Mesenteric fat pad (tissue), 1 donor: ENCODE data around the gene SCAMP1. TPM values are rescaled to one million over a fixed set of nuclear protein-coding genes. Genes with fewer than 3 reads are reported as not detected.

Experiments
- DNase-seq: peaks from one replicate; pipeline ENCODE4 v3.0.0-alpha.2; 2020; ENCODE audit warnings: low spot score
- total RNA-seq: library from RNA; stranded (reverse); fragmentation: NEBNext Ultra II Directional; extraction: Animal tissue kit (Norgen Biotek cat#: 25700); gene quantifications from one replicate; pipeline ENCODE4 v1.2.1, GENCODE V29; 2021
- donor health status: DM: yes; HTN: yes; CAD: no.

Gene SCAMP1
- total RNA-seq, 1 donor from 2014 or later, result 33.8 TPM

DNA sequence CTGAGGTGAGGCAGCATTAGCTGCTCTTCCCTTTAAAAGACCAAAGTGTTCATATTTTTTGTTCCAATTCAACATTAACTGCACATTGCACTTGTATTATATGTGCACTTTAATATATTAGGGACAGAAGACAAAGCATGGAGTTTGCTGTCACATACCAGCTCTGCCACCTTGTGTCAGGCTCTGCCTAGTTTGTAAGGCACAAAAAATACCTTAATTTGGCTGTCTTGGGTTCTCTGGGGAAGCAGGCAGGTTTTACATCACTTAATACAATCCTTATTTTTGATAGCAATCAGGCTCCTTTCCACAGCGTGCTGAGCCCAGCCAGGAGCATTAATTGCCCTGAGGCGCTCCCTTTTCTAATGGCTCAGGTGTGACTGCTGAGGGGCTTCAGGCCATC, 131.8 kb downstream of the SCAMP1 start:
- no peak for DNase-seq

DNA sequence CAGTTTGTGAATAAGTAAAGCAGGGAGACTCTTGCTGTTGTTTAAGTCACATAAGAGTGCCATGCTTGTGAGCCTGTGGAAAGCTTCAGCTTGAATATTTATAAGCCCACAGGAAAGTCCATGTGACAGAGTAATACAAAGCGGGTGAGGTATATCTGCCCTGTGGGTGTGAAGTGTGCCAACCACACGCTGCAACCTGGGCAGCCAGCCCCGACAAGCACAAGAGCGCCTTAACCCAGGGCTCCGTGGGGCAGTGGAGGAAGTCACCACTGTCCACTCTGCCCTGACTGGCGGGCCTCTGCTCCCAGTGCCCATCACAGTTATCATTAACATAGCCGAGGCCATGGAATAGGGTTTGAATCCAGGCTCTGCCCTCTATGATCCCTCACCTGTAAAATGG, 132.2 kb downstream of the SCAMP1 start:
- no peak for DNase-seq

DNA sequence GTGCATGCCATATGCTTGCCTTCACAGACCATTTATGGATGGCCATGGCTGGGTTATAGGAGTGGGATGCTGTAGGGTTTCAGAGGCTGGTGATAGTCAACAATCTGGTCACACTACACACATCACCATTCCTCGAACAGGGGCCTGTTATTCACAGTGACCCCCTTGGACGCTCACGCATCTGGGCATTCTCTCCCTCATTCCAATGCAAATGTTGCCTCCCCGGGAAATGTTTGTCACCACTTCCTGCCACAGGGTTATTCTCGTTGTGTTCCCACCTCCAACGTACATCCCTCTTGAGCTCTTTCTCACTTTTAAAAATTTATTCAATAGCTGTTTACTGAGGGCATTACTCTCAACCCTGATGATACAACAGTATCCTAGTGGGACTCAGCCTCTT, 135.4 kb downstream of the SCAMP1 start:
- DNase-seq, result no peak

DNA sequence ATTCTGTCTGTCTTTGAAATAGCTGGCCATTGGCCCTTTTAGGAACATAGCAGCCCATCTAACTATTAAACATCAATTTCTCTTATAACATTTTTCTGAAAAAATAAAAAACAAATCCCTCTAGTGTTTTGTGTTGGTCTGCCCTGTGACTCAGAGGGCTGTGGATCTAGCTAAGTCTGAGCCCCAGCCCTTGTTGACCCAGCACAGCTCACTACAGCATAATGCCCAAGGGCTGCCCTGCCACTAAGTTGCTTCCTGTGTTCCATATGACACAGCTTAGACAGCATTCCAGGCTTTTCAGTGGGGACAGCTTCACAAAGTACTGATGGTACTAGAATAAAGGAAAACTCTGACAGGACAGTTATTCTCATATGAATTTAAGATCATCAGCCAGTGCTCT, 136.0 kb downstream of the SCAMP1 start:
- no peak for DNase-seq

DNA sequence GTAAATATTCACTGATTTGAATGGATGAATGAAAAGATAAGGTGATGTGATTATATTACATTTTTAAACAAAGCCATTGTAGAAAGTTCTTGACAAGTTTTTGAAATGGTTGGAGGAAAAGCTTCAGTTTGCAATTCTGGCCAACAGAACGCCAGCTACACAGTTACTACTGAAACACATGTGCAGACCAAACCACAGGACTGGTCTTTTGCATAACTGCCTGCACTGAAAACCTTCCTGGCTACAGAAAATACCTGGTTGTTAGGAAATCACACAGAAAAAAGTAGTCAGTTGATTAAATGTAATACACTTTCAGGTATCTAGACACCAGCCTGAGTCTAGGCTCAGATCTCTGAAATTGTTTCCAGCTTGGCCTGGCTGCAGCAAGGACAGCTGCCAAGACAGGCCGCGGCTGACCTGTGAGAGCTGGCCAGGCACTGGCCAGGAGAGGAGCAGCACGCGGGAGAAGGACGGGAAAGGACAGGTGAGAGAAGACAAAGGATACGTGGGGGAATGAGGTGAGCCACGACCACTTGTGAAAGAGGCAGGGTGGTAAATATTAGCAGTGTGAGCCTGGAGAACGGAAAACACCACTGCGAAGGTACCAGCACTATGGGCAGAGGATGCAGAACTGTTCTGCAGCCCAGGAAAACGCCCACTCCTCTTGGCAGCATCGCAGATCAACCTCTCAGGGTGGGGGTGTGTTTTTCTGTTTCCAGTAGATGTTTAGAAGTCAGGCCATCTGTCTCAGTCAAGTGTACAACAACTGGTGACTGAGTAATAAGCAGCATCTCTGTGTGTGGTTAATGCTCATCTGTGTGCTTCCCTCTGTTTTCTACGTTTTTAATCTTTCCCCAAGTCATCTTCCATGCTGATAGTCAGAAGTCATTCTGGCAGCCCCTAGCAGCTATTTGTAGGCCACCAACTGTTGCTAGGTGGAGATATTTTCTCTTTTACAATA, 137.4 kb downstream of the SCAMP1 start:
- DNase-seq, result no peak

DNA sequence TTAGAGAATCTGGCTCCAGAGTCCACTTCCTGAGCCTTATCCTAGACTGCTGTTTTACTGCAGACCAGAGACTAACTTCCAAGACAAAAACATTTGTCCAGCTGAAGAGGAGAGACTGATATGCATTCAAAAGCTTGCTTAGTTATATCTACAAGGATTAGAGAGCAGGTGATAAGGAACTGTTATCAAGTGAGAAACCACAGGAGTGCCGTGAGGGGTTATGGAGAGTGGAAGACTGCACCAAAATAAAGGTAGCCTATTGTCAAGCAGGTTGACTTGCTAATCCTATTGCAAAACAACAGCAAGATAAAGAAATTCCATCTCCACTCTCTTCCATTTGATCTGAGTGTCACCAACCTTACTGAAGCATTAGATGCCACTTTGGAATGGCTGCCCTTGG, 139.1 kb downstream of the SCAMP1 start:
- no peak for DNase-seq

DNA sequence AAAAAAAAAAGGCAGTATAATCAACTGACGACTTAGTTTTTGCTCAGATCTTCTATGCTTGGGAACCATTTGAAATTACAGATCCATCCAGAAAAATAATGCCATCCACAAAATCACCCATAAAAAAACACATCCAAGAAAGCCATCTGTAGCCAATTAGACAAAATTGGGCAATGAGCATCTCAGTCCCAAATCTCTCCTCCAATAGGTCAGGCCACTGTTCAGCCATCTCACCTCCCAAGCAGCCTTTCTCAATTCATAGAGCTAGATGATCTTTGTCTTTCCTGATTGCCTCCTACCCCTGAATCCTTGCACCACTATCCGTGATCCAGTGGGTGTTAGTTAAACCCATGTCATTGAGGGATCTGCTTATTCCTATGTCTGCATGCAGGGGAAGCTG, 139.6 kb downstream of the SCAMP1 start:
- no peak for DNase-seq

DNA sequence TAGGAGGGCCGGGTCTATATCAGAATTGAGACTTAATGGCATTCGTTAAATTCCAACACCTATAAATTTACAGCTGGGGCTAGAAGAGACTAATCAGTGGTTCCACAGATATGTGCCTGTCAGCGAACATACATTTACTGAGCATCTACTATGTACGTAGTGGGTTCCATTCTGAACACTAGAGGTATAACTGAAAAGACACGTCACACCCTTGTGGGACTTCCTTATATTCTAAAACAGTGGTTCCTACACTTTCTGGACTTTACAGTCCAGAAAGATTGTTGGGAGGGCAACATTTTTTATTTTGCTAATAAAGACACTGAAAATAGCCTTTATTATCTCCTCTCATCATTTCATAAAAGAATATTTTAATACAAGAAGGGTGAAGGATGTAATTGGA, 140.5 kb downstream of the SCAMP1 start:
- no peak for DNase-seq

DNA sequence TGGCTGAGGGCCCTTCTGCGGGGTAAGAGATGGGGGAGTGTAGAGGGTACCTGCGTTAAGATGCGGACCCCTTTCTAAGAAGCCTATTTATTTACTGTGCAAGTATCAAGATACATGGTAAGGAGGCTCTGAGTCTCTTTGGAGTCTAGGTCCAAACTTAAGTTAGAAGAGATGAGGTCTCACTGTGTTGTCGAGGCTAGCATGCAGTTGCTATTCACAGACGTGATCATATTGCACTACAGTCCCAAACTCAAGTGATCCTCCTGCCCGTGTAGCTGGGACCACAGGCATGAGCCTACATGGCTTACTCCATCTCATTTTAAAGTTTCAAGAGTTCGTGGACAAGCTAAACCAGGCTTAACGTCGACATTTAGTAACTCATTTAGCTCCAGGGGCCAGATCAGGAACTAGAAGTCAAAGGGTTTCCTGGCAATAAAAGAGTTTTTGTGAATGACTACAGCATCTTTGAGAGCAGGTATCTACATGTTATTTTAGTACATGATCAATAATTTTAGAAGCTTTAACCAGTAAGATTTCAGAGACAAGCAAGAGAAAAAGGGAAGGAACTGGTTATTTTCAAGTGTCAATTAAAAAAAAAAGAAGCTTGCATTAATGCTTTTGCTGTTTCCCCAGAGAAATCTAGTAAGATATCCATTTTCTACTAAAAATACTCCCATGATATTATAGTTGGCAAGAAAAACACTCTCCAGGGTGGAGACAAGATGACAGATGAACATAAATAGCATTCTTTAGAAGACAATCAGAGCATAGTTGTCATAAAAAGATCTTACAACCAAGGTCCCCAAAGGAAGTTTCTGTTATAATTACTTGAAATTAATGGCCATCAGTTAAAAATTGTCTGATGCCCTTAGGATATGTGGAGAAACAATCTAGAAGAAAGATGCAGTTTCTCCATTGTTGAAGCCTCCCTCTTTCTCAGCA, 141.3 kb downstream of the SCAMP1 start:
- DNase-seq, result no peak

DNA sequence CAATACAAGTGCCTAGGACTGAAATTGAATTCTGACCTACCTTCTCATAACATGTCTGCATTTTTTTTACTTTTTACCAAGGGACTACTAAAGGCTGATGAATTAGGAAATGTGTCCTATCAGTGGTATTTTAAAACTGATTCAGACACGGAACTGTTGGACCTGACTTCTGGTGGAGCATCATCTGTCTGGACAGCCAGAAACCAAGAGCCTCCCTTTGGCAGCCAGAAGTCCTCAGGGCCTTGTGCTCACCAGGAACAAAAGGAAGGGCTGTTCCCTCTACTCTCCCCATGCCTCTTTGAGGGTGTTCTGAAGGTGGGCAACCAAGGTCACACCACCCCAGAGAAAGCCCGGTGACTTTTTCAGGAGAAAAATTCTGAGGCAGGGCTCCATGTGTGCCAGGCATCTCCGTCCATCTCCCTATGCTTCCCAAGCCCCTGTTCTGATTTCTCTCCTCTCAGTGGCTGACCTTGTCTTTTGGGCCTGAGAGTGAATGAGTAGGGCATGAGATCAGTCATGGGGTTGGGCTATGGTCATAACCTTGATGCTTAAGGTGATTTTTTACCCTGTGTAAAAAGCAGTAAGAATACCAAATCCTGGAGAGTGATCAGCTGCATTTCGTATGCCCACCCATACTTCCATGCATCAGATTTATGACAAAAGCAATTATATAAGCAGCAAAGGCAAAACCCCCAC, 143.7 kb downstream of the SCAMP1 start:
- DNase-seq, result no peak

DNA sequence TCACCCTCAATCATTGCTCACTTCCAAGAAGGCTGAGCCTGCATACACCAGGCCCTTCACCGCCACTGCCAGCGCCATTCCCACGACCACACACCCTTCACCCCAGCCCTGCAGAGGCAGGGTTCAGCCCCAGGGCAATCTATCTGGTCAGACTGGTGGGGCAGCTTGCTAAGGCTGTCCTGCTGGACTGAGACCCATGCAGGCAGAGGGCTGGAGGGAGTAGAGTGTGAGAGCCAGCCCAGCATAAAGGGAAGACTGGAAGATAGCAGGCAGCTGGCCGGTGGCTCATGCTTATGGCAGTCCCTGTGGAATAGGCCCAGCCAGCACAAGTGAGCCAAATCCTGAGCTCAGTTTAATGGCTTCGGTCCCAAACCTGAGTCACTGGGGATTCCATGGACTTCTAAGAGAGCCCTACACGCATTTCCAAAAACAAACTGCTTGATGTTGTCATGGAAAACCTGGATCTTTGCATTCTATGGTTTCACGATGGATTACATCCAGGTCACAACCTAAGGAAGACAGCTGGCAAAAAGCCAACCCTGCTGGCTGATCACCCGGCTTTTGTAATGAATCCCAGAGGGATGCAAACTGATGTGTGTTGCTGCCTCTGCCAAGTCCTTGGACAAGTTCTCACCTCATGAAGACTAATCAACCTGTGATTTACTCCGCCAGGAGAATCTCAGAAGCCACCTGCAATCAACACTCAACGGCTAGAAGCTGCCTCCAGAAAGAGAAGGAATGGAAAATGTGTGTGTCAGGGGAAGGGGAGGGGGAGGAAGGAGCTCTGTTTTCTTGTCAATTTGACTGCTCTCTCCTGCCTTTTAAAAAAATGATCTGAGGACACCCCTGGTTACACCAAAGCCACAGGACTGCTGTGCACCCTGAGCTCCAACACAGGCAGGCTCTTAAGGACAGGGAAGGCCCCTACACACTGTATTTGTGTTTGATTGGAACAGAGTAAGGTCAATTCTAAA, 144.6 kb downstream of the SCAMP1 start:
- no peak for DNase-seq

DNA sequence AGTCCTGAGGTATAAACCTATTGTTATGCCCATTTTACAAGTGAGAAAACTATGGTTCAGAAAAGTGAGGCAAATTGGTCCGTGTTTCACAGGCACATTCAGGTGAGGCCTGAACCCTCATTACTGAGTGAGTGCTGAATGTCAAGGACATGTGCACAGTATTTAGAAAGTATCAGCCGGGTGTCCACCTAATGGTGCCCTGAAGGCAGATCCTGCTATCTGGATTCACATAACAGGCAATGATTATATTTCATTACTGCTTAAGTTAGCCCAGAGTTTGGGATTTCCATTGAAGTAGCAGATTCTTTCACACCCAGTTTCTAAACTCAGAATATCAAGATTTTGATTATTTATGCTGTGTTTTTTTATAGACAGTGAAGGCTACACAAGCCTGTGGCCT, 145.4 kb downstream of the SCAMP1 start:
- no peak for DNase-seq

DNA sequence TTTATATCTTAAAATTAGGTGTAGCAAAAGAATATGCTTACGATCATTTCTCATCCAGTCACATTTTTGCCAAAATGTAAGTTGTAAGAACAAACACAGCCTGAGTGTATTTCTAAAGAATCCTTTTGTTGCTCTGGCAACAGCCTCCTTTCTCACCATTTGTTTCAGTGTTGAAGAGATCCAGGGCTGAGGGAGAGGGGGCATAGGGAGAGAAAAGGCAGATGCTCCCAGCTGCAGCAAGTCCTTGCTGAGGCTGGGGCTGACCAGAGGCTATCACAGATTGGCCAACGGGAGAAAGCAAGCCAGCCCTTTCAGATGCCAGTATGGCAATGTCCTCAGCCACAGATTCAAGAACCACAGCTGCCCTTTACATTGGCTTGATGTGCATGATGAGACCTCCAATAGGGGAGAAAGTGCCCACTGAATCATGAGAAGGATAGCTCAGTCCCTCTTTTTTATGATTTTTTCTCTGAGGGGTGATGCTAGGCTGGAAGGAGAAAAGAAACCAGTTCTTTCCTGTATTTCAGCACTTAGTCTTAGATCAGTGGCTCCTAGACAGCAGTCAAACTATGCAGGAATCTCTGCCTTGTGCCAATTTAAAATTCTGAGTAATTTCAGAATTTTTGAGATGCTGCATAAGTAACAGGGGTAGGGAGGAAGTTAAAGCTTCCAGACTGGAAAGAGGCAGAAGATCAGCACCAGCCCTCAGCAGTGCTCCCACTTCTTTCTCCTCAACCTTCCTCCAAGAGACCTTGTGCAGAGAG, 146.0 kb downstream of the SCAMP1 start:
- no peak for DNase-seq

DNA sequence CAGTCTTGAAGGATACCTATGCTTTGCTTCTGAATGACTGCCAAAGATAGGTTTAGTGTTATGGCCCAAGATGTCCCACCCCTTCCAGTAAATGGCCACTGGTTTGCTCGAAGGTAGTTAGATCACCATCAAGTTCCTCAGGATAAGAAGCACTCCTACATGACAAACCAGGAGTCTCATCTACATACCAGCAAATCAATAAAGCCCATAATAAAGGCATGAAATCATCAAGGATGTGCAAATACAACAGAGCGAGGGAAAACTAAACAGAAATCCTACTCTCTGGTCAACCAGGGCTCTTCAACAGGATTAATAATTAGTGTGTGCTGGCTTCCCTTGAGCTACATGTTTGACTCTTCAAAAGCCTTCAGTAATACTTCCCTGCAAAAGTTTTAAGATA, 147.1 kb downstream of the SCAMP1 start:
- no peak for DNase-seq

DNA sequence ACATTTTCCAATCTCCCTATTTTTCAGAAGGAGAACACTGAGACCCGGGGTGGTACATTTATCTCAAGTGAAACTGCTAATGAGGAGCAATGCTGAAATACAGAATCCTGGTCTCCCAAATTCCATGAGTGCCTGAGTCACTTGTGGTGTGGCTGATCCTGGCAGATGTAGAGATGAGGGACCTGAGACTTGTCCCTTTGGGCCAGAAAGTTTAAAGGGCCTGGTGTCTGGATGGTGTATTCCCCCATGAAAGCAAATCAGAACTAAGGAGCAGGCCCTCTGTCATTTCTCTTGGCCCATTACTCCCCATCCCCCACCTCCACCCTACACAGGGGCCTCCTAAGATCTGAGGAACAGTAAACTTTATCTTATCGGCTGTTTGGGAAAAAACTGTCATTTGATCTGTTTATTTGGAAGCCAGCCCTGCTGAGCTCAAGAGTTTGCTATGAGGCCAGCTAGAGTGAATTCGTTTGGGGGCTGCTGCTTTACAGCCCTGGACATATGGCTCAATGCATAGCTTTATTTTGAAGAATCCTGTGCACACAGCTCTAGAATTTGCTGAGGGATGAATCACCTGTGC, 147.9 kb downstream of the SCAMP1 start:
- no peak for DNase-seq

DNA sequence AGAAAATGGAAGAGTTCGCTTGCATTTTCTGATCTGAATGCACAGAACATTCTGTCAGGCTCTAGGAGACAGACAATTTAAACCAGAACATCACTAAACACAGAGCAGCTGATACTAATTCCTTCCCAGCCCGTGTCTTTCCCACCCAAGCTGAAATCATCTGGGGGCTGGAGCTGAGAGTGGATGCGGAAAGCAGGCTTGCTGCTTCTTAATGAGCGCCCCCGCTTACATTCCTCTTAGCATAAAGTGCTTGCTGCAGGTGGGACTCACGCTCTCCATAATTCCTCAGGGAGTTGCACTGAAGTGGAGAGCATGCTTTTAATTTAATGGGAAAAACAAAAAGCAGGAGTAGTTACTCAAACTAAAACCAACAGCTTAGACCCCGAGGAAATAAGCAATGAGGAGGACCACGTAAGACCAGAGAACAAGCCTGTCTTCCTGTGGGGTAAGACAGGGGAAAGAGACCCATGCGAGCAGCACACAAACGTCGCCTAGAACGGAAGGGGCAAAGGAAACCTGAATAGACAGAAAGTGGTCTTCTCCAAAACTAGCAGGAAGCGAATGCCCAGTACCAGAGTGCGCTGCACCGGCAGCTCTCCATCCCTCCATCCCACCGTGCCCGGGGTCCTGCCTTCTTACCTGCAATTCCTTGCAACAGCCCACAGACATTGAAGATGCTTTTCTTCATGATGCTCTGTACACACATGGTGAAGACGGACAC, 148.9 kb downstream of the SCAMP1 start:
- DNase-seq, result no peak

DNA sequence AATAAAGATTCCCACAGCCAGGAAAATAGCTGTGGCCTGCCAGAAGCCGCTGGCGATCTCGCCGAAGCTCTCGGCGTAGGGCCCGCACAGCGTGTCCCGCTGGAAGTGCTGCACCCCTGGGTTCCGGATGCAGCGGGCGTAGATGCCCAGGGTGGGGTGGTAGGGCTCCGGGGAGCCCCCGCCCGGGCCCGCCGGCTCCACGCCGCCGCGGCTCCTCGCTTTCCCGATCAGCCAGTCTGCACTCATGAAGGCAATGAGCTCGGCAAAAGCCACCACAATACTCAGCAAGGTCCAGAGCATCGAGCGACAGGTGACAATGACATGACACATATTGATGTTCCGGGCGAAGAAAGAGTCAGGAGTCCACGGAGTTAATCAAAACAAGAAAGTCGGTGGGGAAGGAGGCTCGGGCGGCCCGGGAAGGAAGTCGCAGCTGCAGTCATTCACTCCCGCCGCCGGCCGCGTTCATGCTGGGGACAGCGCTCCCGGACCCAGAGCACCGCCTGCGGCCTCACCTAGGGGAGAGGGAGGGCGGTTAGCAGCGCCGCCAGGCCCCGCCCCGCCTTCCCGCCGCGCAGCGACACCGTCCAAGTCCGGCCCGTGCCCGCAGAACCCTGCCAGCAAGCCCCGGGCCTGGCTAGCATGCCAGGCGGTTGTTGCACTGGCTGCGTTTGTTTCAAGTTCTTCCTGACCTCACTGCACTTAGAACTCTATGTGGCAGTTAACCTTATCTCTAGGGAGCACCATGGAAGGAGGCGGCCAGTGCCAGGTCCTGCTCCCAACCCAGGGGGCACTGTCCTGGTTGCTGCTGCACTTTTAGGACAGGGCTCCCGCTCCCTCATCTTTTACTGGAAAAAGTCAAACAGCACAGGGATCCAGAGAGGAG, 149.7 kb downstream of the SCAMP1 start:
- DNase-seq, result peak; percentile 94
